ENCODE data around the gene ARHGEF19. TPM values are rescaled to one million over a fixed set of nuclear protein-coding genes. Genes with fewer than 3 reads are reported as not detected.

The ARHGEF19 gene
- total and polyA plus RNA-seq, 9 of the 15 experiments (the other 6 are each of a cell fraction or from before 2014, with no cell fraction given): 0.73 to 21.0 (median 5.2) TPM

DNA sequence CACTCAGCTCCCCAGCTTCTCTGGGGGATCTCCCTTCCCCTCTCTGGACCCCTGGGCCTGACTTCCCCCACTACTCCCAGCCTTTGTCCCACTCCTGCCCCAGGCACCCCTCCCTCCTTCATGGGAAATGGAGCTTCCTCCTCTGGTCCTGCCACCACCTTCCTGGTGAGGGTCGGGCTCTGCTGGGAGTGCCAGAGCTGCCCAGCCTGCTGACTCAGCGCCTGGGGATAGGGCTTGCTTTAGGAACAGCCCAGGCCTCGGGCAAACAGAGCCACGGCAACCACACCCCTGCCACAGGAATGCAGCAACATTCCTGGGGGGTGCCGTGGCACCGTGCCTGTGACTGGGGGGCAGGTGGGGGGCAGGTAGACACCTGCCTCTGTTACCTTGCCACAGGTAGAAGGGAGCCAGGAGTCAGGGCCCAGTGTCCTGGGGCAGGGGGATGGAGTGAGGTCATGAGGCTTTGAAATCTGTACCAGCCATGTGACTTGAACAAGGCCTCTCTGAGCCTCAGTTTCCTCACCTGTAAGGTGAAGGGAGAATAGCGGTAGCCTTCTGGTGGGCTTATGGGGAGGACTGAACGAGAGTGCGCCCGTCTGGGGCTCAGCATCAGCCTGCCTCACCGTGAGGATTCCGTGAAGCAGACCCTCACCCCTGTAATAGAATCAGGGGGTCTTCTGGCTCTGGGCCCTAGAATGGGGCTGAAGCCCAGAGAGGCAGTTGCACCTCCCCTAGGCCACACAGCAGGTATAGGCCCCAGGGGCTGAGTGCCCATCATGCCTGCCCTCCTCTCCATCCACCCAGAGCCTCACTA lies 38.8 kb downstream of the ARHGEF19 start (continued):
- TF ChIP-seq, protein P1, sequence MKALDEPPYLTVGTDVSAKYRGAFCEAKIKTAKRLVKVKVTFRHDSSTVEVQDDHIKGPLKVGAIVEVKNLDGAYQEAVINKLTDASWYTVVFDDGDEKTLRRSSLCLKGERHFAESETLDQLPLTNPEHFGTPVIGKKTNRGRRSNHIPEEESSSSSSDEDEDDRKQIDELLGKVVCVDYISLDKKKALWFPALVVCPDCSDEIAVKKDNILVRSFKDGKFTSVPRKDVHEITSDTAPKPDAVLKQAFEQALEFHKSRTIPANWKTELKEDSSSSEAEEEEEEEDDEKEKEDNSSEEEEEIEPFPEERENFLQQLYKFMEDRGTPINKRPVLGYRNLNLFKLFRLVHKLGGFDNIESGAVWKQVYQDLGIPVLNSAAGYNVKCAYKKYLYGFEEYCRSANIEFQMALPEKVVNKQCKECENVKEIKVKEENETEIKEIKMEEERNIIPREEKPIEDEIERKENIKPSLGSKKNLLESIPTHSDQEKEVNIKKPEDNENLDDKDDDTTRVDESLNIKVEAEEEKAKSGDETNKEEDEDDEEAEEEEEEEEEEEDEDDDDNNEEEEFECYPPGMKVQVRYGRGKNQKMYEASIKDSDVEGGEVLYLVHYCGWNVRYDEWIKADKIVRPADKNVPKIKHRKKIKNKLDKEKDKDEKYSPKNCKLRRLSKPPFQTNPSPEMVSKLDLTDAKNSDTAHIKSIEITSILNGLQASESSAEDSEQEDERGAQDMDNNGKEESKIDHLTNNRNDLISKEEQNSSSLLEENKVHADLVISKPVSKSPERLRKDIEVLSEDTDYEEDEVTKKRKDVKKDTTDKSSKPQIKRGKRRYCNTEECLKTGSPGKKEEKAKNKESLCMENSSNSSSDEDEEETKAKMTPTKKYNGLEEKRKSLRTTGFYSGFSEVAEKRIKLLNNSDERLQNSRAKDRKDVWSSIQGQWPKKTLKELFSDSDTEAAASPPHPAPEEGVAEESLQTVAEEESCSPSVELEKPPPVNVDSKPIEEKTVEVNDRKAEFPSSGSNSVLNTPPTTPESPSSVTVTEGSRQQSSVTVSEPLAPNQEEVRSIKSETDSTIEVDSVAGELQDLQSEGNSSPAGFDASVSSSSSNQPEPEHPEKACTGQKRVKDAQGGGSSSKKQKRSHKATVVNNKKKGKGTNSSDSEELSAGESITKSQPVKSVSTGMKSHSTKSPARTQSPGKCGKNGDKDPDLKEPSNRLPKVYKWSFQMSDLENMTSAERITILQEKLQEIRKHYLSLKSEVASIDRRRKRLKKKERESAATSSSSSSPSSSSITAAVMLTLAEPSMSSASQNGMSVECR (CRISPR knock-in tag; IDR thresholded peaks at IDR 0.05): no peak
- TF ChIP-seq BCOR (IDR thresholded peaks at IDR 0.05) (no peak), PRDM10 (IDR thresholded peaks at IDR 0.05; ENCODE audit: partially characterized antibody) (peak; percentile 90), POLR2B (IDR thresholded peaks at IDR 0.05; ENCODE audit: low read depth, partially characterized antibody) (peak; percentile 7), FOSL1 (tag; conservative IDR thresholded peaks at IDR 0.05) (peak; percentile 72), ZBTB7A (IDR thresholded peaks at IDR 0.05; ENCODE audit: borderline replicate concordance, control insufficient read depth, low read depth, low read length) (peak; percentile 16; the same call in 1 of the 2 replicates), NR4A1 (CRISPR knock-in tag; IDR thresholded peaks at IDR 0.05) (no peak), NR4A1 (tag; IDR thresholded peaks at IDR 0.05) (0 out of 2 replicates have a peak, but pooled peaks have one; percentile 8), NCOA1 (IDR thresholded peaks at IDR 0.05; ENCODE audit: low read depth) (0 out of 2 replicates have a peak, but pooled peaks have one; percentile 6), ZFX (CRISPR knock-in tag; IDR thresholded peaks at IDR 0.05) (peak; percentile 0)
- TF ChIP-seq, protein P2, sequence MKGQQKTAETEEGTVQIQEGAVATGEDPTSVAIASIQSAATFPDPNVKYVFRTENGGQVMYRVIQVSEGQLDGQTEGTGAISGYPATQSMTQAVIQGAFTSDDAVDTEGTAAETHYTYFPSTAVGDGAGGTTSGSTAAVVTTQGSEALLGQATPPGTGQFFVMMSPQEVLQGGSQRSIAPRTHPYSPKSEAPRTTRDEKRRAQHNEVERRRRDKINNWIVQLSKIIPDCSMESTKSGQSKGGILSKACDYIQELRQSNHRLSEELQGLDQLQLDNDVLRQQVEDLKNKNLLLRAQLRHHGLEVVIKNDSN (CRISPR knock-in tag; IDR thresholded peaks at IDR 0.05): peak; percentile 32; the same call in 1 of the 2 replicates
- TF ChIP-seq, protein P3, sequence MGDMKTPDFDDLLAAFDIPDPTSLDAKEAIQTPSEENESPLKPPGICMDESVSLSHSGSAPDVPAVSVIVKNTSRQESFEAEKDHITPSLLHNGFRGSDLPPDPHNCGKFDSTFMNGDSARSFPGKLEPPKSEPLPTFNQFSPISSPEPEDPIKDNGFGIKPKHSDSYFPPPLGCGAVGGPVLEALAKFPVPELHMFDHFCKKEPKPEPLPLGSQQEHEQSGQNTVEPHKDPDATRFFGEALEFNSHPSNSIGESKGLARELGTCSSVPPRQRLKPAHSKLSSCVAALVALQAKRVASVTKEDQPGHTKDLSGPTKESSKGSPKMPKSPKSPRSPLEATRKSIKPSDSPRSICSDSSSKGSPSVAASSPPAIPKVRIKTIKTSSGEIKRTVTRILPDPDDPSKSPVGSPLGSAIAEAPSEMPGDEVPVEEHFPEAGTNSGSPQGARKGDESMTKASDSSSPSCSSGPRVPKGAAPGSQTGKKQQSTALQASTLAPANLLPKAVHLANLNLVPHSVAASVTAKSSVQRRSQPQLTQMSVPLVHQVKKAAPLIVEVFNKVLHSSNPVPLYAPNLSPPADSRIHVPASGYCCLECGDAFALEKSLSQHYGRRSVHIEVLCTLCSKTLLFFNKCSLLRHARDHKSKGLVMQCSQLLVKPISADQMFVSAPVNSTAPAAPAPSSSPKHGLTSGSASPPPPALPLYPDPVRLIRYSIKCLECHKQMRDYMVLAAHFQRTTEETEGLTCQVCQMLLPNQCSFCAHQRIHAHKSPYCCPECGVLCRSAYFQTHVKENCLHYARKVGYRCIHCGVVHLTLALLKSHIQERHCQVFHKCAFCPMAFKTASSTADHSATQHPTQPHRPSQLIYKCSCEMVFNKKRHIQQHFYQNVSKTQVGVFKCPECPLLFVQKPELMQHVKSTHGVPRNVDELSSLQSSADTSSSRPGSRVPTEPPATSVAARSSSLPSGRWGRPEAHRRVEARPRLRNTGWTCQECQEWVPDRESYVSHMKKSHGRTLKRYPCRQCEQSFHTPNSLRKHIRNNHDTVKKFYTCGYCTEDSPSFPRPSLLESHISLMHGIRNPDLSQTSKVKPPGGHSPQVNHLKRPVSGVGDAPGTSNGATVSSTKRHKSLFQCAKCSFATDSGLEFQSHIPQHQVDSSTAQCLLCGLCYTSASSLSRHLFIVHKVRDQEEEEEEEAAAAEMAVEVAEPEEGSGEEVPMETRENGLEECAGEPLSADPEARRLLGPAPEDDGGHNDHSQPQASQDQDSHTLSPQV (IDR thresholded peaks at IDR 0.05): peak; percentile 80

Measured in K562 (cell line).